GM23248 (cell line): ENCODE data around the gene TTR.

ENCODE experiments used
- EZH2 ChIP-seq: fragments of 200-600 bp; sonication (generic); IDR thresholded peaks from 2 replicates; pipeline ENCODE4 v1.6.1; 2018; ENCODE audit warnings: antibody characterized with exemption, mild to moderate bottlenecking; ENCODE audit not compliant: insufficient read depth, poor library complexity, severe bottlenecking
- EZH2phosphoT487 ChIP-seq: fragments of 200-600 bp; sonication (generic); IDR thresholded peaks from 2 replicates; pipeline ENCODE4 v1.6.1; 2018; ENCODE audit warnings: antibody characterized with exemption, moderate library complexity, mild to moderate bottlenecking, low read depth; ENCODE audit not compliant: insufficient read depth

GRCh38 chr18:31636387-31636786, 44.7 kb downstream of the TTR start:
- TF ChIP-seq EZH2 = no peak
- no peak for TF ChIP-seq EZH2phosphoT487
